ENCODE measurements around the gene SFXN4. TPM values are rescaled to one million over a fixed set of nuclear protein-coding genes. Genes with fewer than 3 reads are reported as not detected.

The SFXN4 gene
- total and polyA plus RNA-seq, 2 of the 13 experiments (the other 11 are each of a cell fraction or from before 2014, with no cell fraction given): 47.7 to 64.9 TPM

DNA sequence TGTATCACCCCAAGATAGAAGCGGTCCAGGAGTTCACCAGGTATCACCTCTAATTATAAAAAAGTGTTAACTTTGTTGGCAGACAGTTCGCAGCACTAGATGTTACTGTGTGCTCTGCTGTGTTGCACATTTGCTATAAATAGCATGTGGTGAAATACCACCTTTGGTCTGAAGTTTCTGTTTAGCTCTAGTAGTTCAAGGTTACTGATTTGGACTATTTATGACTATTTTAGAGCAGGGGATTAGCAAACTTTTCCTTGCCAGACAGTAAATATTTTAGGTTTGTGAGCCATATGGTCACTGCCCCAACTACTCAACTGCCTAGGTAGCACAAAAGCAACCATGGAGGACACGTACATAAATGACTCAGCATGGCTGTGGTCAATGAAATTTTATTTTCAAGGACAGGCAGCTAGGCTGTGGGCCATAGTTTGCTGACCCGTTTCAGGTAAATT lies 45.1 kb downstream of the SFXN4 start (continued):
- TF ChIP-seq, protein P1, sequence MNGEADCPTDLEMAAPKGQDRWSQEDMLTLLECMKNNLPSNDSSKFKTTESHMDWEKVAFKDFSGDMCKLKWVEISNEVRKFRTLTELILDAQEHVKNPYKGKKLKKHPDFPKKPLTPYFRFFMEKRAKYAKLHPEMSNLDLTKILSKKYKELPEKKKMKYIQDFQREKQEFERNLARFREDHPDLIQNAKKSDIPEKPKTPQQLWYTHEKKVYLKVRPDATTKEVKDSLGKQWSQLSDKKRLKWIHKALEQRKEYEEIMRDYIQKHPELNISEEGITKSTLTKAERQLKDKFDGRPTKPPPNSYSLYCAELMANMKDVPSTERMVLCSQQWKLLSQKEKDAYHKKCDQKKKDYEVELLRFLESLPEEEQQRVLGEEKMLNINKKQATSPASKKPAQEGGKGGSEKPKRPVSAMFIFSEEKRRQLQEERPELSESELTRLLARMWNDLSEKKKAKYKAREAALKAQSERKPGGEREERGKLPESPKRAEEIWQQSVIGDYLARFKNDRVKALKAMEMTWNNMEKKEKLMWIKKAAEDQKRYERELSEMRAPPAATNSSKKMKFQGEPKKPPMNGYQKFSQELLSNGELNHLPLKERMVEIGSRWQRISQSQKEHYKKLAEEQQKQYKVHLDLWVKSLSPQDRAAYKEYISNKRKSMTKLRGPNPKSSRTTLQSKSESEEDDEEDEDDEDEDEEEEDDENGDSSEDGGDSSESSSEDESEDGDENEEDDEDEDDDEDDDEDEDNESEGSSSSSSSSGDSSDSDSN (CRISPR knock-in tag; IDR thresholded peaks at IDR 0.05): peak; percentile 36; the same call in 1 of the 2 replicates
- TF ChIP-seq TRIM24 (CRISPR knock-in tag; IDR thresholded peaks at IDR 0.05) (no peak), HNRNPL (IDR thresholded peaks at IDR 0.05; ENCODE audit: low read depth, low read length) (no peak), MAFF (IDR thresholded peaks at IDR 0.05; ENCODE audit: low read depth, low read length) (peak; percentile 91), AGO1 (IDR thresholded peaks at IDR 0.05; ENCODE audit: low read depth, low read length, poor library complexity, severe bottlenecking) (no peak), TEAD3 (CRISPR knock-in tag; optimal IDR thresholded peaks at IDR 0.05; ENCODE audit: borderline replicate concordance) (no peak), ATF7-NPFF (CRISPR knock-in tag; IDR thresholded peaks at IDR 0.05; ENCODE audit: low read depth) (no peak), ZNF772 (CRISPR knock-in tag; IDR thresholded peaks at IDR 0.05) (no peak), NFKB2 (CRISPR knock-in tag; IDR thresholded peaks at IDR 0.05; ENCODE audit: borderline replicate concordance) (no peak), ZNF614 (CRISPR knock-in tag; IDR thresholded peaks at IDR 0.05; ENCODE audit: borderline replicate concordance) (peak; percentile 62; the same call in 1 of the 2 replicates), KDM5A (IDR thresholded peaks at IDR 0.05; ENCODE audit: borderline replicate concordance, low read length) (no peak)
- TF ChIP-seq, protein P2, sequence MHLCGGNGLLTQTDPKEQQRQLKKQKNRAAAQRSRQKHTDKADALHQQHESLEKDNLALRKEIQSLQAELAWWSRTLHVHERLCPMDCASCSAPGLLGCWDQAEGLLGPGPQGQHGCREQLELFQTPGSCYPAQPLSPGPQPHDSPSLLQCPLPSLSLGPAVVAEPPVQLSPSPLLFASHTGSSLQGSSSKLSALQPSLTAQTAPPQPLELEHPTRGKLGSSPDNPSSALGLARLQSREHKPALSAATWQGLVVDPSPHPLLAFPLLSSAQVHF (CRISPR knock-in tag; IDR thresholded peaks at IDR 0.05): no peak; the same call in 1 of the 2 replicates
- TF ChIP-seq, protein P3, sequence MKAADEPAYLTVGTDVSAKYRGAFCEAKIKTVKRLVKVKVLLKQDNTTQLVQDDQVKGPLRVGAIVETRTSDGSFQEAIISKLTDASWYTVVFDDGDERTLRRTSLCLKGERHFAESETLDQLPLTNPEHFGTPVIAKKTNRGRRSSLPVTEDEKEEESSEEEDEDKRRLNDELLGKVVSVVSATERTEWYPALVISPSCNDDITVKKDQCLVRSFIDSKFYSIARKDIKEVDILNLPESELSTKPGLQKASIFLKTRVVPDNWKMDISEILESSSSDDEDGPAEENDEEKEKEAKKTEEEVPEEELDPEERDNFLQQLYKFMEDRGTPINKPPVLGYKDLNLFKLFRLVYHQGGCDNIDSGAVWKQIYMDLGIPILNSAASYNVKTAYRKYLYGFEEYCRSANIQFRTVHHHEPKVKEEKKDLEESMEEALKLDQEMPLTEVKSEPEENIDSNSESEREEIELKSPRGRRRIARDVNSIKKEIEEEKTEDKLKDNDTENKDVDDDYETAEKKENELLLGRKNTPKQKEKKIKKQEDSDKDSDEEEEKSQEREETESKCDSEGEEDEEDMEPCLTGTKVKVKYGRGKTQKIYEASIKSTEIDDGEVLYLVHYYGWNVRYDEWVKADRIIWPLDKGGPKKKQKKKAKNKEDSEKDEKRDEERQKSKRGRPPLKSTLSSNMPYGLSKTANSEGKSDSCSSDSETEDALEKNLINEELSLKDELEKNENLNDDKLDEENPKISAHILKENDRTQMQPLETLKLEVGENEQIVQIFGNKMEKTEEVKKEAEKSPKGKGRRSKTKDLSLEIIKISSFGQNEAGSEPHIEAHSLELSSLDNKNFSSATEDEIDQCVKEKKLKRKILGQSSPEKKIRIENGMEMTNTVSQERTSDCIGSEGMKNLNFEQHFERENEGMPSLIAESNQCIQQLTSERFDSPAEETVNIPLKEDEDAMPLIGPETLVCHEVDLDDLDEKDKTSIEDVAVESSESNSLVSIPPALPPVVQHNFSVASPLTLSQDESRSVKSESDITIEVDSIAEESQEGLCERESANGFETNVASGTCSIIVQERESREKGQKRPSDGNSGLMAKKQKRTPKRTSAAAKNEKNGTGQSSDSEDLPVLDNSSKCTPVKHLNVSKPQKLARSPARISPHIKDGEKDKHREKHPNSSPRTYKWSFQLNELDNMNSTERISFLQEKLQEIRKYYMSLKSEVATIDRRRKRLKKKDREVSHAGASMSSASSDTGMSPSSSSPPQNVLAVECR (CRISPR knock-in tag; IDR thresholded peaks at IDR 0.05; ENCODE audit: borderline replicate concordance): peak; percentile 67; the same call in 1 of the 2 replicates
- TF ChIP-seq, protein P4, sequence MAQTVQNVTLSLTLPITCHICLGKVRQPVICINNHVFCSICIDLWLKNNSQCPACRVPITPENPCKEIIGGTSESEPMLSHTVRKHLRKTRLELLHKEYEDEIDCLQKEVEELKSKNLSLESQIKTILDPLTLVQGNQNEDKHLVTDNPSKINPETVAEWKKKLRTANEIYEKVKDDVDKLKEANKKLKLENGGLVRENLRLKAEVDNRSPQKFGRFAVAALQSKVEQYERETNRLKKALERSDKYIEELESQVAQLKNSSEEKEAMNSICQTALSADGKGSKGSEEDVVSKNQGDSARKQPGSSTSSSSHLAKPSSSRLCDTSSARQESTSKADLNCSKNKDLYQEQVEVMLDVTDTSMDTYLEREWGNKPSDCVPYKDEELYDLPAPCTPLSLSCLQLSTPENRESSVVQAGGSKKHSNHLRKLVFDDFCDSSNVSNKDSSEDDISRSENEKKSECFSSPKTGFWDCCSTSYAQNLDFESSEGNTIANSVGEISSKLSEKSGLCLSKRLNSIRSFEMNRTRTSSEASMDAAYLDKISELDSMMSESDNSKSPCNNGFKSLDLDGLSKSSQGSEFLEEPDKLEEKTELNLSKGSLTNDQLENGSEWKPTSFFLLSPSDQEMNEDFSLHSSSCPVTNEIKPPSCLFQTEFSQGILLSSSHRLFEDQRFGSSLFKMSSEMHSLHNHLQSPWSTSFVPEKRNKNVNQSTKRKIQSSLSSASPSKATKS (CRISPR knock-in tag; IDR thresholded peaks at IDR 0.05): peak; percentile 82; the same call in 1 of the 2 replicates
- TF ChIP-seq, protein P5, sequence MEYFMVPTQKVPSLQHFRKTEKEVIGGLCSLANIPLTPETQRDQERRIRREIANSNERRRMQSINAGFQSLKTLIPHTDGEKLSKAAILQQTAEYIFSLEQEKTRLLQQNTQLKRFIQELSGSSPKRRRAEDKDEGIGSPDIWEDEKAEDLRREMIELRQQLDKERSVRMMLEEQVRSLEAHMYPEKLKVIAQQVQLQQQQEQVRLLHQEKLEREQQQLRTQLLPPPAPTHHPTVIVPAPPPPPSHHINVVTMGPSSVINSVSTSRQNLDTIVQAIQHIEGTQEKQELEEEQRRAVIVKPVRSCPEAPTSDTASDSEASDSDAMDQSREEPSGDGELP (IDR thresholded peaks at IDR 0.05; ENCODE audit: borderline replicate concordance, low read depth): peak; percentile 81; the same call in 1 of the 2 replicates
- TF ChIP-seq, protein P6, sequence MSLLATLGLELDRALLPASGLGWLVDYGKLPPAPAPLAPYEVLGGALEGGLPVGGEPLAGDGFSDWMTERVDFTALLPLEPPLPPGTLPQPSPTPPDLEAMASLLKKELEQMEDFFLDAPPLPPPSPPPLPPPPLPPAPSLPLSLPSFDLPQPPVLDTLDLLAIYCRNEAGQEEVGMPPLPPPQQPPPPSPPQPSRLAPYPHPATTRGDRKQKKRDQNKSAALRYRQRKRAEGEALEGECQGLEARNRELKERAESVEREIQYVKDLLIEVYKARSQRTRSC (CRISPR knock-in tag; IDR thresholded peaks at IDR 0.05; ENCODE audit: low read depth): no peak
- TF ChIP-seq, protein P7, sequence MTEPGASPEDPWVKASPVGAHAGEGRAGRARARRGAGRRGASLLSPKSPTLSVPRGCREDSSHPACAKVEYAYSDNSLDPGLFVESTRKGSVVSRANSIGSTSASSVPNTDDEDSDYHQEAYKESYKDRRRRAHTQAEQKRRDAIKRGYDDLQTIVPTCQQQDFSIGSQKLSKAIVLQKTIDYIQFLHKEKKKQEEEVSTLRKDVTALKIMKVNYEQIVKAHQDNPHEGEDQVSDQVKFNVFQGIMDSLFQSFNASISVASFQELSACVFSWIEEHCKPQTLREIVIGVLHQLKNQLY (CRISPR knock-in tag; IDR thresholded peaks at IDR 0.05): no peak; the same call in 1 of the 2 replicates
